DMS114 treated with DMSO at 0.1 percent for 48 hours (cell line): Measurements from ENCODE around the gene WDR33.
A peak's percentile ranks its signal among the peaks of the same experiment; 100 is the strongest.

Experiments
- DNase-seq: peaks from one replicate; lab custom pipeline; 2025; ENCODE audit not compliant: unreplicated experiment; lab: John Stamatoyannopoulos, UW

Gene WDR33

DNA sequence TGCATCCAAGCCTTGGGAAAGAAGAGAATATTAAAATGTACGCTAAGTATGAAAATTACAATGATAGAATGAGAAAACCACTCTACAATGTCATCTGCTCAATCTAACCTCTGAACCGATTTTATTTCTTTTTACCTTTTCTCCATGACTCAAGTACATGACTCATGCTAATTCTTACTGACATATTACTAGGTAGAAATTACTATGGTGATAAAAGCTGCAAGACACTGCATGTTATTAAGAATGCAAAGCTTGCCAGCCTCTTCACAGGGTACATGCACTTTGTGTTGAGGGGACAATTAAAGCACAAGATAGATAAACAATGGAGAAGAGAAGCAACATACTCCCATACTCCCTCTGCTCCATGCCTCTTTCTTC lies 89.0 kb downstream of the WDR33 start:
- no peak for DNase-seq

DNA sequence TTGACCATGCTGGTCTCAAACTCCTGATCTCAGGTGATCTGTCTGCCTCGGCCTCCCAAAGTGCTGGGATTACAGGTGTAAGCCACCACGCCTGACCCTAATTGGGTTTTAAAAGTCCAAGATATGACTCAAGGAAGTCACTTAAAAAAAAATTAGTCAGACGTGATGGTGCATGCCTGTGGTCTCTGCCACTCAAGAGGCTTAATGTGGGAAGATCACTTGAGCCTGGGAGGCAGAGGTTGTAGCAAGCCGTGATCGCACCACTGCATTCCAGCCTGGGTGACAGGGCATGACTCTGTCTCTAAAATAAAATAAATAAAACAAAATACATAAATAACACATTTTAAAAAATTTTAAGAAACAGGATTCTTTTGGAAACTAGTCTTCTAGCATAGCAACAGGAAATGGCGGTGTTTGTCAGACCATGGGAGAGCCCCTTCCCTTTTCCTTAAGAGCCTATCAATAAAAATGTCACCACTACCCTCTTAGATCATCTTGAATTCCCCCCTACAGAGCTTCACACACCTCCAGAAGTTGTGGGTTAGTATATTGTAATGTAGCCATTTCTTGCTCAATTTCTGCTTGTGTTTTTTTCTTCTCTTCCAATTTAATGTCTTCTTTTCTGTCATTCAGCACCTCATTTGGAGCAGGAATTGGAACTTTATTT lies 89.5 kb downstream of the WDR33 start:
- no peak for DNase-seq

DNA sequence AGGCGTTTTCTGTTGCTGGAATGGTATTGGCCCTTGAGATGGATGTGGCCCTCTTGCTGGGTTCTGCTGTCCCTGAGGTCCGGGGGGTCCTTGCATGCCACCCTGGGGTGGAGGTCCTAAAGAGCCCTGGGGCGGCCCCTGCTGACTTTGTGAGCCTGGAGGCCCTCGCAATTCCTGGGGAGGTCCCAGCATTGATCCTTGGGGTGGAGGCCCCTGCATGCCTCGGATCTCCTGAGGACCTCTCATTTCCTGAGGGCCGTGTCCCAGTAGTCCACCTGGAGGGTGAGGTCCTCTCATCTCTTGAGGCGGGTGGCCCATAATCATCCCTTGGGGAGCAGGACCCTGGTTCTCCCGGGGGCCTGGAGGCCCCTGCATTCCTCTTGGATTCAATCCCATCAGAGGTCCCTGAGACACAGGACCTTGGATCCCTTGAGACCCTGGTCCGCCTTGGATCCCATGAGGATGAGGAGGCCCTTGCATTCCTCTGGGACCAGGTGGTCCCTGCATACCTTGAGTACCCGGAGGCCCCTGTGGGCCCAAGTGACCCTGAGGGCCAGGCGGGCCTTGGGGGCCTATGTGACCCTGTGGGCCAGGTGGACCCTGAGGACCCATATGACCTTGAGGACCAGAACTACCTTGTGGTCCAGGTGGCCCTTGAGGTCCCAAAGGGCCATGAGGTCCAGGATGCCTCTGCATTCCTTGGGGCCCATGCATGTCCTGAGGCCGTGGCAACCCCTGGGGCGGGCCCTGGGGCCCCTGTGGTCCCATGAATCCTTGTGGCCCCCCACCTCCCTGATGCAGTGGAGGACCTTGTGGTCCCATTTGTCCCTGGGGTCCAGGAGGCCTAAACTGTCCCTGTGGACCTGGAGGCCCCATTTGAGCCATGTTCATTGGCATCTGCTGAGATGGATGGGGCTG lies 91.4 kb downstream of the WDR33 start:
- DNase-seq: no peak

DNA sequence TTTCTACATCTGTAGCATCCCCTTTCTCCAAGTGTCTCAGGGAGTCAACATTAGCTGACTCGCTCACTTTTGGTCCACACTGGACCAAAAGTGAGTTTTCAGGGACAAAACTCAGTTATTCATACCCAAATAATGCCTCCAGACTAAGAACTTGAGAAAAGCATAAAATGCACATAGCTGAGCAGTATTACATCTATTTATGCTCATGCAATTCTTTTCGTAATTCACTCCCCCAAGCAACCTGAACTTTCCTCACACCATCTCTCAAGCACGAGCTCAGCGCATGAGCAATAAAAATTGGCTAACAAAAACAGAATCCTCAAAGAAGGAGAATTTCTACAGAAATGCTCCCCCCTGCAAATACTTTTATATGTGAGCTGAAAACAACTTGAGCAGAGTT lies 92.7 kb downstream of the WDR33 start:
- no peak for DNase-seq

DNA sequence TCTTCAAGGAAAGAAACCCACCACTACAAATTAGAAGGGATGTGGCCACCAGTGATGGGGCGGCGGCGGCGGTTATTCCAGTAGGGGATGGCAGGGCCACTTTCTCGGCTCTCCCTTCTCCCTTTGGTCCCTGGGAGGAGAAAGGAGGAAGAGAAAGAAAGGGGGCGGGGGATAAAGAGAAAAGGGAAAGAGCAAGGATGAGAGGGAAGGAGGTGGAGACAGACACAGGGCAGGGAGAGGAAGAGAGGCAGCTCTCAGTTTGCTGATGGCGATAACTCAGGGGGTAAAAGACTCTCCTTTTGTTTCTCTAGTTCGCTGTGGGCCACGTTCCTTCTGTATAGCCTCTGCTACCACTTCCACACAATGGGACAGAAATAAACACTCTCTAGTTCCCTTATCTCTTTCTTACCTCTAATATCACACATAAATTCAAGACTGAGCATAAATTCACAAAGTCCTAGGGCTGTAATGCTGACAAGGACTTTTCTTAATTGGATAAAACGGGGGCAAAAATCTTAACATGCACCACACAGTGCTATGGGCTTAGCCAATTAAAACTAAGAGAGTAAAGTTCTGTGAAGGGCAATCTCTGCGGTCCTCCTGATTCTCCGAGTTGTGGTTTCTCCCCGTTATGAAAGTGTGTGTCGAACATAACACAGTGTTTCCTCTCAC lies 95.1 kb downstream of the WDR33 start:
- no peak for DNase-seq

DNA sequence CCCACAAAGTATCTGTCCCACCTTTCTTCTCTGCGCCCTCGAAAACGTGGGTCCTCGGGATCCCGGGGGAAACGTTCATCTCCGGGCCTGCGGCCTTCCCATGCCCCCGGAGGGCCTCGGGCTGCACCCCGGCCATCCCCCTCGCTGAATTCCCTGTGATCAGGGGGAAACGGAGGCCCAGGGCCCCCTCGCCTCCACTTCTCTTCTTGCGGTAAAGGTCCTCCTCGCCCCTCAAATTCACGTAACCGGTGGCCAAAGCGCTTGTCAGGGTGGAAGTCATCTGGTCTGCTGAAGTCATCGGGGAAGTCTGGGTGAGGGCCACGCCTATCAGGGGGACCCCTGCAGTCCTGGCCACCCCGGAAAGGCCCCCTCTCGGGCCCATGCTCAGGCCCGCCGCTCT lies 97.4 kb downstream of the WDR33 start:
- DNase-seq: no peak

DNA sequence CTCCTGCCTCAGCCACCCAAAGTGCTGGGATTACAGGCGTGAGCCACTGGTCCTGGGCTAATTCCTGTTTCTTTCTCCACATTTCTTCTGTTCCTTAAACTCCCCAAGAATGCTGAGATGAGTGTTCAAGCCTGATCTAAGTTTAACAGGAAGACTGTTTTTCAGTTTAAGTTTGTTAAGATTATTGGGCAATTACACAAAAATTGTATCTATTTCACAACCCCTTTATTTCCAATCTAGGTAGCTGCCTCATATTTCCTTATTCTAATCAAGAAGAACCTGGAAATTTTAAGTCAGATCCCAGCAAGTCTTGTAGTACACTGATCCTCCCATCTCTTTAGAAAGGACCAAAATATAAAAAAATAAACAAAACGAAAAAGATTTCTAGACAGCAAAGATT lies 98.0 kb downstream of the WDR33 start:
- no peak for DNase-seq

DNA sequence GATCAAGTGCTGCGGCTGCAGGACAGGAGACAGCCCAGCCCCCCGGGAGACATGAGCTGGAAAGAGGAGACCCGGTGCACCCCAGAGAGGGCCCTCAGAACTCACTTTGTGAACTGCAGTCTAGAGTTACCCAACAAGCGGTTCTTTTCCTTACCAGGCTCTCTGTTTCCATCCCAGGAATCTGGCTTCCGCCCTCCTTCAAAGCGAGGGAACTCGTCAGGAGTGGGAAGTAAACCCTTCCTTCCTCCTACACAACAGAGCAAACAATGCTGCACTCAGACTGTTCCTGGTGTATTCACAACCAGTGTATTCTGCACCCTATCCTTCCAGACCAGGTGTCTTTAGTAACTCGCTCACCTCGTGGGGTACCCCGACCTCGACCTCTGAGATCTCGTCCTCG lies 101.6 kb downstream of the WDR33 start:
- no peak for DNase-seq

DNA sequence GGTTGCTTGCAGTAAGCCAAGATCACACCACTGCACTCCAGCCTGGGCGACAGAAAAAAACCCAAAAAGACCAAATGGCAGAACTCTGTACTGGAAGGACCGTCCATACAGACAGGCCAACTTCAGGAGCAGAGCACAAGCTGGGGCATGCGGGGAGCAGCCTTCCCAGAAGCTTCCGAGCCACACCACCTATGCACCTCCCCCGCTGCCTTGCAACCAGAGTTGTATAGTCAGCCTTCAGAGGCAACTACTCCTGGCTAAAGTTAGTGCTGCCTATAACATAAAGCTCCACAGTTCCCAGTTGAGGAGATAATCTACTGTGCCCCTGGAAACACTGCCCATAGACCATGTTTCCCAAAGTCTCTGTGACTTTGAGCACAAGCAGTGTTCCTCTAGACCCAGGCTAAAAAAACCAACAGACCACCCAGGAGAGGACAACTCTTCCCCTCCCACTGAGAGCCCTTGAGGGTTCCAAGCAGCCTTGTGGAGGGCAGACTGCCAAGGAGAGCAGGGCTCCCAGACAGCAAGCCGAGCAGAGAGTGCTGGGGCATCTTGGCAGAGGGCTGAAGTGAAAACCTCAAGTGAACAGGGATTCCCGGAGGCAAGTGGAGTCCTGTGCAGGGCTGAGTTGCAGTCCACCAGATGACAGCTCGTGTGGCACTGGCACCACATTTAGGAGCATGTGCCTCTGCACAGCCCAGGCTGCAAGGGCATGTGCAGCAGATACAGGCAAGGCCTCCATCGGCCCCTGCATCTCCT lies 102.9 kb downstream of the WDR33 start:
- no peak for DNase-seq

DNA sequence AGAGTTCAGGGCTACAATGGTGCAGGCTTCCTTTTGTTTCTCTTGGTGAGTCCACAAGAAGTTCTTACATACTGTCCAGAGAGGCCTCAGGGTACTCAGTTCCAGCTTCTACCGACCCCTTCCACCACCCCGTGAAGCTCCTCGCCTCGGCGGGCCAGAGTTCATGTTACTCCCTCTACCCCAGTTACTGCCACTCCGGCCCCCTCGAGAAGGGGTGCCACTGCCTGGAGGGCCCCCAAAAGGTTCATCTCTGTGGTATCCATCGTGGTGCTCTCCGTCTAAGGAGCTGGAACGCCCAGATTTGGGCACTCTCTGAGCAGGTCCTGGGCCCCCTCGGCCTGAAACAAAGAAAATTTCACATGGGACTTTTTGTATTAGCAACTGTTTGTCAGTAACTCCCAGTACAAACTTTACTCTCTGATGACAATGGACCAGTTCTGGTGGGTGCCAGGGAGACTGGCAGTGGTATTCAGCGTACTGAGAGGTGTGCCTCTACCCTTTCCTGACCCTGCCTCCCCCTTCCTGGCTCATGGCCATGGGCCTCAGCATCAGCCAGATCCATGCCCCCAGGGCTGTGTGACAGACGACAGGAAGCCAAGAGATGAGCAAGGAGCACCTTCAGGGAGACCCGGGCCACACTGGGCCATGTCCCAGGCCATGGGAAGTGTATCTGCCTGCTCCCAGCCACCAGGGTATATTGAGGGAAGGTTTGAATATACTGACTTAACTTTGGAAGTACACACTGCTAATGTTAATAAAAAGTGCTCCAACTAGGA lies 104.6 kb downstream of the WDR33 start:
- no peak for DNase-seq

DNA sequence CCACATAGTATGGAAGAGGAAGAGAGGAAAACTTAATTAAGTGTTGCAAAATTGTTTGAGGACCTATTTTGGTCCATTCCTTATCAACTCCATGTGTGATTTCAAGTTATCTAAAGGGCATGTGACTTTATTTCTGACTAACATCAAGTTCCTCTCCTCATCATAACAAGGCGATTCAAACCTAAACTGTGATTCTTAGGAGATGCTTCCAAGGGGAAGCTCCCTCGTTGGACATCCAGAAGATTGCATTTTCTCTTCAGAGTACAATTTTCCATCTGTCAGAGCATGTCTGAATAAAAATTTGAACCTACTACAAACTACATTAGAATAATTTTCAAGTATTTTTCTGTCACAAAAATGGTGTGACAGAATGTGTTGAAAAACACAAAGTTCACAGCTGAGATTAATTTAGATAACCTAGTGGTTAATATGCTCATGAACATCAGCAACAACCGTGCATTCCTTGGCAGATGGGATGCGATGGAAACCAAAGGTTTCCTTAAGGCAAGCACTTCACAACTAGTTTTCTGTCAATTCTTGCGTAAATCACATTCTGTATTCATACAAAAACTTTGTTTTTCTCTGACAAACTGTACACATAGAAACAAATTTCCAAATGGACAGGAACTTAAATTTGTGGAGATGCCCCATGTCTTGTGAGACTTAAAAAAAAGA lies 105.4 kb downstream of the WDR33 start:
- DNase-seq: no peak

DNA sequence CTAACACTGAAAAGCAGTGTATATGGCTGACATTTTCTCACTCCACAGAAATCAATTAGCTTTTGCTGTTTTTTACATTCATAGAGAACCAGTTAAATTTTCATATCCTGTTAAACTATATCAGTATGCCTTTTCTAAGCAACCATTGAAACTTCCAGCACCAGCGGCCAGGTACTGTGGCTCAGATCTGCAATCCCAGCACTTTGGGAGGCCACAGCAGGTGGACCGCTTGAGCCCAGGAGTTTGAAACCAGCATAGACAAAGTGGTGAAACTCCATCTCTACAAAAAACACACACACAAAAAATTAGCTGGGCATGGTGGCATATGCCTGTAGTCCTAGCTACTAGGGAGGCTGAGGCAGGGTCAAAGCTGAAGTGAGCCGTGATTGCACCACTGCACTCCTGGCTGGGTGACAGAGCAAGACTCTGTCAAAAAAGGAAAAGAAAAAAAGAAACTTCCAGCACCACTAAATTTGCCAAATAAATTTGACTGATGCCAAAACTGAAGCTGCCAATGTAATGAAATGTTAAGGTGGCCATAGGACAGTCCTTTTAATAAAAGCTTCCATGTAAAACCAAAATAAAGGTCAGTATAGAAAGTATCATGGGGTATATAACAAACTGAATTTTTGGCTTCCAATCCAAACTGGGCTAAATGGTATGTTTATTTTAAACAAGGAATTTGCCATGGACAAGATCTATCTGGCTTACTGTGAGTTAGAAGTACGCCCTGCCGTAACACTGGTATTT lies 106.2 kb downstream of the WDR33 start:
- no peak for DNase-seq

DNA sequence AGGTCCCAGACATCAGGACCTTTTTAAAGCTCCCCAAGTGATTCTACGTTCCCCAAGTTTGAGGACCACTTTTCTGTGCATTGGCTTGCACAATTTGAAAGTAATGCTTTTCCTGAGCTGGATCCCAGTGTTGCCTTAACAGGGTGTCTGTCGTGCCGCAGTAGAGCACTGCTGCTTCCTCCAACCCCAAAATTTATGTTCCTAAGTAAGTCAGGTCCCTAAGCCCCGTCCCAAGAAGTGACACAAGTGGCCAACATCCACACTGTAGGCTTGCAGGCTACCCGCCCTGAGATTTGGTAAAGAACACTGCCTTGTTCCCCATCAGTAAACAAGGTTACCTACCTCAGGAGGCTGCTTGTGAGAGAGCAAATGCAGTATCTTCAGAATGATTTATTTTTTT lies 107.7 kb downstream of the WDR33 start:
- no peak for DNase-seq

DNA sequence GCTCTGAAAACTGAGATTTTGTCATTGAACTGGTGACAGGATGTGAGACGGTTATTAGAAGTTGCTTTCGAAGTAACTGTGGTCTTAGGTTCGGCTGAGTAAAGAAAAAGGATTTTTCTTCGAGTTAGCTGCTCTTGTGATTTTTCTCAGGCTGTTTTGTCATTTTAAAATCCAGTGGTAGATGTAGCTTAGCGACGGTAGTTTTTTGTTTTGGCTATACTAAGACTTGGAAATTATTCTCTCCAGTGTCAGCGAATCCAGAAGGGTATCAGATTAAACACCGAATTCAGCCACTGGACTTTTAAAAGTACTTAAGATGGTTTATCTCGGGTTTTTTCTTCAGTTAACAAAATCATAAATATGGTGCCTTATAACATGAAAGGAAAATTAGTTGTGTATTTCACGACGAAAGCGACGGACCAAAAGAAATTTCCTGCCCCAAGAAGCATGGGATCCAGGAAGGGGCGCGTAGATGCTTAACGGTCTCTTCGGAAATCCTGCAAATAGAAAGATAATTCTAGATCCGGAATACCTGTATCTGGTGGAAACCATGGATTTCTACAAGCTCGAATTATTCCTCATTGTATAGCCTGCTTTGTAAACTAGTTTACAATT lies 108.5 kb downstream of the WDR33 start:
- no peak for DNase-seq

DNA sequence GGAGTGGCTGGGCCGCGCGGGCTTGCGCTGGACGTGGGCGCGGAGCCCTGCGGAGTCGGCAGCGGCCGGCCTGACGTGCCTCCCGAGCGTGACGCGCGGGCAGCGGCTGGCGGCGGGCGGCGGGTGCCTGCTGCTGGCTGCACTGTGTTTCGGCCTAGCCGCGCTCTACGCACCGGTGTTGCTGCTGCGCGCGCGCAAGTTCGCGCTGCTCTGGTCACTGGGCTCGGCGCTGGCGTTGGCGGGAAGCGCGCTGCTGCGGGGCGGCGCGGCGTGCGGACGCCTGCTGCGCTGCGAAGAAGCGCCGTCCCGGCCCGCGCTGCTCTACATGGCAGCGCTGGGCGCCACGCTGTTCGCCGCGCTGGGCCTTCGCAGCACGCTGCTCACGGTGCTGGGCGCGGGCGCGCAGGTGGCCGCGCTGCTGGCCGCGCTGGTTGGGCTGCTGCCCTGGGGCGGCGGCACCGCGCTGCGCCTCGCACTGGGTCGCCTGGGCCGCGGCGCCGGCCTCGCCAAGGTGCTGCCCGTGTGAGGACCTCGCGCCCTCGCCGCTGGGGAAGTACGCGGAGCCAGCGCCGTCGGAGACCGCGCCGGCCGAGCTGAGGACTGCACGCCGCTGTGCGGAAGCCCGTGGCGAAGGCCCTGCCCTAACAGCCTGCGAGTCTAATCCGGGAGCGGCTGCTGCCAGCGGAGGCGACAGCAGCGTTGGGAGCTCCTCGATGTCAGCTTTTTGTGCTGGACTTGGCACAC lies 109.1 kb downstream of the WDR33 start:
- peak; percentile 19 for DNase-seq

DNA sequence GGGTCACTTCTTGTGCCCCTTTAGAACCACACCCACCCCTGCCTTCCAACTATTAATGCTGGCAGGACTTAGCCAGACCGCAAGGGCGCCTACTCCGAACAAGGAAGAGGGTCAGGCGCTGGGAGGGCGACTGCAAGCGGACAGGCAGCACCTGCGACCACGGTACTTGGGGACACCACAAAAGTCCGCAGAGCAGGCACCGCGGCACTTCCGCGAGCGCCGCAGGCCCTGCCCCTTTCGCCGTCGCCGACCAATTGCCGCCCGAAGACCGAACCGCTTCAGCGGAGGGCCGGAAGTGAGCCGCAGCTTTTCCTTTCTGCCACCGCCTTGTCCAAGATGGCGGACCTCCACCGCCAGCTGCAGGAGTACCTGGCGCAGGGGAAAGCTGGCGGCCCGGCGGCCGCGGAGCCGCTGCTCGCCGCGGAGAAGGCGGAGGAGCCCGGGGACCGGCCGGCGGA lies 109.7 kb downstream of the WDR33 start, which contains the start of gene SFT2D3:
Gene SFT2D3, plus strand, starts transcription at position 305 of the 458 bp plus-strand sequence. Its CDS starts 32 bp downstream, at position 337.
- peak; percentile 74 for DNase-seq

DNA sequence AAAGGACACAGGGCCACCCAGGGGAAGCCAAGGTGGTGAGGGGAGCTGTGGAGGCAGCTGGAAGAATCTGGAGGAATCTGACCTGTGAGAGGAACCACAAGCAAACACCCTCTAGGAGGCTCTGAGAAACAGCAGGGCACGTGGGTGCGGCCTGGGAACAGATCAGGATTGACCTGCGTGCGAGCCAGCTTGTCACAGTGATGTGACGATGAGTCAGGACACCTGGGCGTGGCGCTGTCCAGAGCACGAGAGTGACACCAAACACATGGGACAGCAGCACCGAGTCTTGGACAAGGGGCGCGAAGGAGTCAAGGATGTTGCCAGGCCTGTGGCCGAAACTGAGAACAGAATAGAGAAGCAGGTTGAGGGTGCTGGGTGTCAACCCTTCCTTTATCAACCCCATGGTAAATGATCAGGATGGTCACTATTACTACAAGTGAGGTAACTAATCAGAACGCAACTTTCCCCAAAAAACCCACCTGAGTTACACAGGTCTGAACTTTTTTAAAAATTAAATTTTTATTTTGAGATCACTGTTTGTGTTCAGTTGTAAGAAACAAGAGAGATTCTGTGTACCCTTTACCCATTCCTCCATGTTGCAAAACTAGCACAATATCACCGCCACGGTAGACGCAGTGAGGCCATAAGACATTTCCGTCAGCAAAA lies 110.3 kb downstream of the WDR33 start:
- no peak for DNase-seq
